HepG2 (cell line): ENCODE measurements around the gene PKLR. TPM values are rescaled to one million over a fixed set of nuclear protein-coding genes. Genes with fewer than 3 reads are reported as not detected.

ENCODE experiments used
- CCAR2 ChIP-seq: fragments of 200-400 bp; formaldehyde crosslinking; optimal IDR thresholded peaks from 2 replicates; pipeline ENCODE3; 2018; ENCODE audit warnings: low read depth, mild to moderate bottlenecking, low read length, moderate library complexity
- CEBPG ChIP-seq: IDR thresholded peaks from 2 replicates; pipeline ENCODE4 v1.6.1; 2016
- FOXM1 ChIP-seq: sonication (generic); formaldehyde crosslinking; IDR thresholded peaks from 2 replicates; pipeline ENCODE4 v1.5.0; 2020; ENCODE audit warnings: missing genetic modification reagents
- KDM6A ChIP-seq: IDR thresholded peaks from 2 replicates; pipeline ENCODE4 v1.6.1; 2016; ENCODE audit warnings: low read depth
- KLF12 ChIP-seq: sonication (generic); formaldehyde crosslinking; IDR thresholded peaks from 2 replicates; pipeline ENCODE4 v1.4.0; 2020; ENCODE audit warnings: missing genetic modification reagents, borderline replicate concordance
- MEIS2 ChIP-seq: sonication (generic); formaldehyde crosslinking; IDR thresholded peaks from 2 replicates; pipeline ENCODE4 v1.9.0; 2021; ENCODE audit warnings: mild to moderate bottlenecking, missing genetic modification reagents
- NCOA1 ChIP-seq: sonication (generic); formaldehyde crosslinking; IDR thresholded peaks from 2 replicates; pipeline ENCODE4 v1.9.0; 2021; ENCODE audit warnings: missing genetic modification reagents
- NR2F6 ChIP-seq, 2 experiments: IDR thresholded peaks; 2 replicates each; pipeline ENCODE4 v1.6.1; 2016; ENCODE audit warnings: antibody characterized with exemption in 1 of 2, mild to moderate bottlenecking in 1 of 2
- POLR2A ChIP-seq, 2 experiments: IDR thresholded peaks; 2 replicates each; pipeline ENCODE4 v1.6.1; 2011; ENCODE audit warnings: low read depth in 2 of 2, low read length in 2 of 2, mild to moderate bottlenecking in 1 of 2, moderate library complexity in 1 of 2; ENCODE audit not compliant: insufficient read depth in 1 of 2
- RBFOX2 ChIP-seq: fragments of 200-400 bp; formaldehyde crosslinking; IDR thresholded peaks from 2 replicates; pipeline ENCODE4 v1.6.1; 2017; ENCODE audit warnings: low read depth, mild to moderate bottlenecking, low read length
- TBX2 ChIP-seq: sonication (generic); formaldehyde crosslinking; IDR thresholded peaks from 2 replicates; pipeline ENCODE4 v1.5.0; 2020; ENCODE audit warnings: missing genetic modification reagents, mild to moderate bottlenecking, borderline replicate concordance
- YY1 ChIP-seq: IDR thresholded peaks from 2 replicates; pipeline ENCODE4 v1.6.1; 2011; ENCODE audit warnings: low read length, low read depth, moderate library complexity, mild to moderate bottlenecking; ENCODE audit not compliant: insufficient read depth, insufficient replicate concordance
- ZBTB21 ChIP-seq: sonication (generic); formaldehyde crosslinking; IDR thresholded peaks from 2 replicates; pipeline ENCODE4 v1.4.0; 2020; ENCODE audit warnings: missing genetic modification reagents
- ZBTB42 ChIP-seq: sonication (generic); formaldehyde crosslinking; IDR thresholded peaks from 2 replicates; pipeline ENCODE4 v1.5.0; 2020; ENCODE audit warnings: mild to moderate bottlenecking, missing genetic modification reagents
- ZFP41 ChIP-seq: sonication (generic); formaldehyde crosslinking; IDR thresholded peaks from 2 replicates; pipeline ENCODE4 v1.4.0; 2020; ENCODE audit warnings: mild to moderate bottlenecking, missing genetic modification reagents, borderline replicate concordance
- ZFYVE20 ChIP-seq: sonication (generic); formaldehyde crosslinking; IDR thresholded peaks from 2 replicates; pipeline ENCODE4 v1.8.0; 2023; ENCODE audit warnings: low read depth, mild to moderate bottlenecking, moderate library complexity, missing genetic modification reagents, borderline replicate concordance
- ZKSCAN1 ChIP-seq: fragments of 150-350 bp; IDR thresholded peaks from 2 replicates; pipeline ENCODE4 v1.6.1; 2014; ENCODE audit warnings: low read length
- ZNF232 ChIP-seq: sonication (generic); formaldehyde crosslinking; IDR thresholded peaks from 2 replicates; pipeline ENCODE4 v1.4.0; 2020; ENCODE audit warnings: missing genetic modification reagents, borderline replicate concordance
- ZNF446 ChIP-seq: sonication (generic); formaldehyde crosslinking; IDR thresholded peaks from 2 replicates; pipeline ENCODE4 v1.5.0; 2020; ENCODE audit warnings: mild to moderate bottlenecking, missing genetic modification reagents
- ZNF468 ChIP-seq: sonication (generic); formaldehyde crosslinking; IDR thresholded peaks from 2 replicates; pipeline ENCODE4 v1.8.0; 2022; ENCODE audit warnings: mild to moderate bottlenecking, moderate library complexity, missing genetic modification reagents
- ZNF543 ChIP-seq: sonication (generic); formaldehyde crosslinking; IDR thresholded peaks from 2 replicates; pipeline ENCODE4 v1.4.0; 2020; ENCODE audit warnings: mild to moderate bottlenecking, missing genetic modification reagents
- ZNF75D ChIP-seq: sonication (generic); formaldehyde crosslinking; IDR thresholded peaks from 2 replicates; pipeline ENCODE4 v1.8.1; 2023; ENCODE audit warnings: missing genetic modification reagents, mild to moderate bottlenecking, borderline replicate concordance
- ZNF83 ChIP-seq: sonication (generic); formaldehyde crosslinking; IDR thresholded peaks from 2 replicates; pipeline ENCODE4 v1.4.0; 2020; ENCODE audit warnings: missing genetic modification reagents, mild to moderate bottlenecking, borderline replicate concordance
- polyA plus RNA-seq, 8 experiments: library from polyadenylated mRNA; depleted of rRNA in 3 of 8; stranded (reverse) in 7 of 8; unstranded in 1 of 8; fragments of >200 nt; fragmentation: Illumina TruSeq in 4 of 8; extraction: Trizol in 4 of 8; gene quantifications; 2 replicates each; pipeline versions ENCODE4 v1.2.1 to v1.2.3, GENCODE V29; 2011 to 2016; ENCODE audit warnings: low read depth in 4 of 8, missing spikeins in 1 of 8, mixed read lengths in 1 of 8; ENCODE audit not compliant: insufficient read depth in 1 of 8
- total RNA-seq, 5 experiments: library from RNA; depleted of rRNA; stranded (reverse); fragments of >200 nt; fragmentation: Illumina TruSeq; extraction: Trizol; gene quantifications; 2 replicates each; pipeline ENCODE4 v1.2.3, GENCODE V29; 2016; ENCODE audit warnings: low read depth in 1 of 5
- TF ChIP-seq, protein P1 (sequence below): sonication (generic); formaldehyde crosslinking; IDR thresholded peaks from 2 replicates; pipeline ENCODE4 v1.8.1; 2023; ENCODE audit warnings: mild to moderate bottlenecking, missing genetic modification reagents, borderline replicate concordance
- TF ChIP-seq, protein P2 (sequence below): IDR thresholded peaks from 2 replicates; pipeline ENCODE4 v1.6.1; 2018; ENCODE audit warnings: missing genetic modification reagents, mild to moderate bottlenecking, missing compliant biosample characterization
- TF ChIP-seq, protein P3 (sequence below): sonication (generic); formaldehyde crosslinking; IDR thresholded peaks from 2 replicates; pipeline ENCODE4 v1.4.0; 2020; ENCODE audit warnings: missing genetic modification reagents
- TF ChIP-seq, protein P4 (sequence below): sonication (generic); formaldehyde crosslinking; IDR thresholded peaks from 2 replicates; pipeline ENCODE4 v1.8.0; 2022; ENCODE audit warnings: mild to moderate bottlenecking, missing genetic modification reagents
- TF ChIP-seq, protein P5 (sequence below): sonication (generic); formaldehyde crosslinking; IDR thresholded peaks from 2 replicates; pipeline ENCODE4 v1.4.0; 2020; ENCODE audit warnings: missing genetic modification reagents; ENCODE audit errors: not compliant biosample characterization

PKLR gene
- total and polyA plus RNA-seq, 2 of the 13 experiments (the other 11 are each of a cell fraction or from before 2014, with no cell fraction given), result 10.3 to 29.3 TPM

DNA sequence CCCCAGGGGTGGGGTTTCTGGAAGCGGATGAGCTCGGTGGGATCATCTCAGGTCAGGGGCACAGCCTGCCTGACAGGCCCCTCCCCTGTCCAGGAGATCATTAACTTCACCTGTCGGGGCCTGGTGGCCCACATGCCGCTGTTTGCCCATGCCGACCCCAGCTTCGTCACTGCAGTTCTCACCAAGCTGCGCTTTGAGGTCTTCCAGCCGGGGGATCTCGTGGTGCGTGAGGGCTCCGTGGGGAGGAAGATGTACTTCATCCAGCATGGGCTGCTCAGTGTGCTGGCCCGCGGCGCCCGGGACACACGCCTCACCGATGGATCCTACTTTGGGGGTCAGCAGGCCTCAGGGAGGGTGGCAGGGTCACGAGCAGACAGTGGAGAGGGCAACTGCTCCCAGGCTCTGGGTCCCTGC lies 15.6 kb downstream of the PKLR start (continued):
- TF ChIP-seq ZNF75D (CRISPR knock-in tag) (no peak), CEBPG (CRISPR knock-in tag) (no peak), ZFYVE20 (CRISPR knock-in tag) (no peak), NR2F6 (IDR thresholded peaks at IDR 0.05) (no peak), NR2F6 (CRISPR knock-in tag; IDR thresholded peaks at IDR 0.05) (0 out of 2 replicates have a peak, but pooled peaks have one; percentile 26), ZBTB42 (no peak), ZNF543 (CRISPR knock-in tag) (no peak), ZNF446 (no peak), ZKSCAN1 (no peak), ZBTB21 (CRISPR knock-in tag) (no peak), POLR2A (IDR thresholded peaks at IDR 0.05; ENCODE audit: insufficient read depth in 1 of 2, low read depth in 2 of 2, low read length in 2 of 2) (peak; percentile 15 to 45; a peak in 2 of 4 replicates), RBFOX2 (peak; percentile 36; the same call in 1 of the 2 replicates), KLF12 (no peak), ZNF468 (CRISPR knock-in tag) (no peak), ZNF232 (CRISPR knock-in tag) (no peak), KDM6A (CRISPR knock-in tag) (no peak), CCAR2 (no peak), MEIS2 (peak; percentile 51; the same call in 1 of the 2 replicates), NCOA1 (CRISPR knock-in tag) (no peak), FOXM1 (CRISPR knock-in tag) (no peak), ZNF83 (CRISPR knock-in tag) (no peak), YY1 (no peak), TBX2 (CRISPR knock-in tag) (no peak), ZFP41 (no peak)
- TF ChIP-seq, protein P1, sequence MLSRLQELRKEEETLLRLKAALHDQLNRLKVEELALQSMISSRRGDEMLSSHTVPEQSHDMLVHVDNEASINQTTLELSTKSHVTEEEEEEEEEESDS (CRISPR knock-in tag), result no peak
- TF ChIP-seq, protein P2, sequence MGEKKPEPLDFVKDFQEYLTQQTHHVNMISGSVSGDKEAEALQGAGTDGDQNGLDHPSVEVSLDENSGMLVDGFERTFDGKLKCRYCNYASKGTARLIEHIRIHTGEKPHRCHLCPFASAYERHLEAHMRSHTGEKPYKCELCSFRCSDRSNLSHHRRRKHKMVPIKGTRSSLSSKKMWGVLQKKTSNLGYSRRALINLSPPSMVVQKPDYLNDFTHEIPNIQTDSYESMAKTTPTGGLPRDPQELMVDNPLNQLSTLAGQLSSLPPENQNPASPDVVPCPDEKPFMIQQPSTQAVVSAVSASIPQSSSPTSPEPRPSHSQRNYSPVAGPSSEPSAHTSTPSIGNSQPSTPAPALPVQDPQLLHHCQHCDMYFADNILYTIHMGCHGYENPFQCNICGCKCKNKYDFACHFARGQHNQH, result no peak
- TF ChIP-seq, protein P3, sequence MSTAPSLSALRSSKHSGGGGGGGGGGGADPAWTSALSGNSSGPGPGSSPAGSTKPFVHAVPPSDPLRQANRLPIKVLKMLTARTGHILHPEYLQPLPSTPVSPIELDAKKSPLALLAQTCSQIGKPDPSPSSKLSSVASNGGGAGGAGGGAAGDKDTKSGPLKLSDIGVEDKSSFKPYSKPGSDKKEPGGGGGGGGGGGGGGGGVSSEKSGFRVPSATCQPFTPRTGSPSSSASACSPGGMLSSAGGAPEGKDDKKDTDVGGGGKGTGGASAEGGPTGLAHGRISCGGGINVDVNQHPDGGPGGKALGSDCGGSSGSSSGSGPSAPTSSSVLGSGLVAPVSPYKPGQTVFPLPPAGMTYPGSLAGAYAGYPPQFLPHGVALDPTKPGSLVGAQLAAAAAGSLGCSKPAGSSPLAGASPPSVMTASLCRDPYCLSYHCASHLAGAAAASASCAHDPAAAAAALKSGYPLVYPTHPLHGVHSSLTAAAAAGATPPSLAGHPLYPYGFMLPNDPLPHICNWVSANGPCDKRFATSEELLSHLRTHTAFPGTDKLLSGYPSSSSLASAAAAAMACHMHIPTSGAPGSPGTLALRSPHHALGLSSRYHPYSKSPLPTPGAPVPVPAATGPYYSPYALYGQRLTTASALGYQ (CRISPR knock-in tag), result no peak
- TF ChIP-seq, protein P4, sequence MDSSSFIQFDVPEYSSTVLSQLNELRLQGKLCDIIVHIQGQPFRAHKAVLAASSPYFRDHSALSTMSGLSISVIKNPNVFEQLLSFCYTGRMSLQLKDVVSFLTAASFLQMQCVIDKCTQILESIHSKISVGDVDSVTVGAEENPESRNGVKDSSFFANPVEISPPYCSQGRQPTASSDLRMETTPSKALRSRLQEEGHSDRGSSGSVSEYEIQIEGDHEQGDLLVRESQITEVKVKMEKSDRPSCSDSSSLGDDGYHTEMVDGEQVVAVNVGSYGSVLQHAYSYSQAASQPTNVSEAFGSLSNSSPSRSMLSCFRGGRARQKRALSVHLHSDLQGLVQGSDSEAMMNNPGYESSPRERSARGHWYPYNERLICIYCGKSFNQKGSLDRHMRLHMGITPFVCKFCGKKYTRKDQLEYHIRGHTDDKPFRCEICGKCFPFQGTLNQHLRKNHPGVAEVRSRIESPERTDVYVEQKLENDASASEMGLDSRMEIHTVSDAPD (CRISPR knock-in tag), result no peak
- TF ChIP-seq, protein P5, sequence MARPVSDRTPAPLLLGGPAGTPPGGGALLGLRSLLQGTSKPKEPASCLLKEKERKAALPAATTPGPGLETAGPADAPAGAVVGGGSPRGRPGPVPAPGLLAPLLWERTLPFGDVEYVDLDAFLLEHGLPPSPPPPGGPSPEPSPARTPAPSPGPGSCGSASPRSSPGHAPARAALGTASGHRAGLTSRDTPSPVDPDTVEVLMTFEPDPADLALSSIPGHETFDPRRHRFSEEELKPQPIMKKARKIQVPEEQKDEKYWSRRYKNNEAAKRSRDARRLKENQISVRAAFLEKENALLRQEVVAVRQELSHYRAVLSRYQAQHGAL, result no peak
